ENCODE measurements around the gene FRMPD4.

DNA sequence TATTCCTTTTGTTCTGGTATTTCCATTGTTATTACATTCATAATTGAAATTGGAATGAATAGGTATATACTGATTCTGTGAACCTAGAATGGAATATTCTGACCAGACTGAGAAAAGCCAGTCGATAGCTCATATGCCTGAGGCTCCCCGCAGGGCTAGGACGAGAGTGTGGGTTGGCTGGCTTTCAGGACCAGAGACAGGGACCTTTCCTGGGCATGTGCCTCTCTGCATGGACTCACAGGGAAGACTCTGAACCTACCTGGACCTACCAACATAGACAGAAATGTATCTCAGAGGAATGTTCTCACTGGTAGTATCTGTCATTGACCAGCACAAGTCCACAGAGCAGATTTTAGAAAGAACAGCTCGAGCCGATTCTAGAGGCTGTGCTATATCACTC lies 214.6 kb downstream of the FRMPD4 start:
- TF ChIP-seq, protein P1, sequence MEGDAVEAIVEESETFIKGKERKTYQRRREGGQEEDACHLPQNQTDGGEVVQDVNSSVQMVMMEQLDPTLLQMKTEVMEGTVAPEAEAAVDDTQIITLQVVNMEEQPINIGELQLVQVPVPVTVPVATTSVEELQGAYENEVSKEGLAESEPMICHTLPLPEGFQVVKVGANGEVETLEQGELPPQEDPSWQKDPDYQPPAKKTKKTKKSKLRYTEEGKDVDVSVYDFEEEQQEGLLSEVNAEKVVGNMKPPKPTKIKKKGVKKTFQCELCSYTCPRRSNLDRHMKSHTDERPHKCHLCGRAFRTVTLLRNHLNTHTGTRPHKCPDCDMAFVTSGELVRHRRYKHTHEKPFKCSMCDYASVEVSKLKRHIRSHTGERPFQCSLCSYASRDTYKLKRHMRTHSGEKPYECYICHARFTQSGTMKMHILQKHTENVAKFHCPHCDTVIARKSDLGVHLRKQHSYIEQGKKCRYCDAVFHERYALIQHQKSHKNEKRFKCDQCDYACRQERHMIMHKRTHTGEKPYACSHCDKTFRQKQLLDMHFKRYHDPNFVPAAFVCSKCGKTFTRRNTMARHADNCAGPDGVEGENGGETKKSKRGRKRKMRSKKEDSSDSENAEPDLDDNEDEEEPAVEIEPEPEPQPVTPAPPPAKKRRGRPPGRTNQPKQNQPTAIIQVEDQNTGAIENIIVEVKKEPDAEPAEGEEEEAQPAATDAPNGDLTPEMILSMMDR (IDR thresholded peaks at IDR 0.05): no peak
- no peak for TF ChIP-seq POLR2A (IDR thresholded peaks at IDR 0.05)
- TF ChIP-seq EP300 (IDR thresholded peaks at IDR 0.05): no peak

Measured in tibial nerve (tissue), 4 donors.